GM21381 (cell line): ENCODE data around the gene MOB4.
A peak's percentile ranks its signal among the peaks of the same experiment; 100 is the strongest.
"Not testable (repeated sequence)": the region's sequence is repeated elsewhere in the genome, so short reads cannot be mapped to it uniquely, and the experiment has no call there.

Experiments used
- ATAC-seq: cut with Tn5 transposase; IDR thresholded peaks from one replicate; pipeline ENCODE4 v1.9.1; 2021; ENCODE audit warnings: mild to moderate bottlenecking, moderate library complexity; ENCODE audit not compliant: unreplicated experiment

Gene MOB4

DNA sequence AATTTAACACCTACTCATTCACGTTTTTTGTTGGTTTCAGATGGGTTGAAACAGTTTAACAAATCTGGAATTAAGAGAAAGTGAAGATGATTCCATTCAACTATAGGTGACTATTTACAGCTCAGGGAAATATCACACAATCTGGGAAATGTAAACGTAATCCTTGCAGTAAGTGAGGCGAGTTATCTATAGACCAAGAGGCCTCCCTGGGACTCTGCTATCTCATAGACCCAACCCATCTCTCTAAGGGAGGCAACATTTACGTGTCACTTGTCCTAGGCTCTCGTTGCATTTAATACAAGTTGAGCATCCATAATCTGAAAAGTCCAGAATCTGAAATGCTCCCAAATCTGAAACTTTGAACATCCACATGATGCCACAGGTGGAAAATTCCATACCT, 2.0 kb upstream of the MOB4 start:
- no peak for ATAC-seq

DNA sequence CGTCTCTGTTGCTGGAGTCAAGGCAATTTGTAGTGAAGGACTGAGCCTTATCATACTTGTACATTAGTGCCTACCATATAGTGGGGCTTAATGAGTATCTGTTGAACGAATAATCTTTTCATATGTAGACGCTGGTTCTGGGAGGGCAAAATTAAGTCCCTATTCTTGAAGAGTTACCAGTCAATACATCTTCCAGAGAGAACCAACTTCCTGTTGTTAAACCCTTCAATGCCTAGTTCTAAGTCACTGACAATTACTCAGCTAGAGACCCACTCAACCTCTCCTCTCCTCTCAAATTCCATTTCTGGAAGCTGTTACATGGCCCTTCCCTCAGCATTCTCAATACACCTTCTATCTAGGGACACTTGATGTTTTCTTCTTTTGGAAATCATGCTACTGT, 1.1 kb upstream of the MOB4 start:
- no peak for ATAC-seq

DNA sequence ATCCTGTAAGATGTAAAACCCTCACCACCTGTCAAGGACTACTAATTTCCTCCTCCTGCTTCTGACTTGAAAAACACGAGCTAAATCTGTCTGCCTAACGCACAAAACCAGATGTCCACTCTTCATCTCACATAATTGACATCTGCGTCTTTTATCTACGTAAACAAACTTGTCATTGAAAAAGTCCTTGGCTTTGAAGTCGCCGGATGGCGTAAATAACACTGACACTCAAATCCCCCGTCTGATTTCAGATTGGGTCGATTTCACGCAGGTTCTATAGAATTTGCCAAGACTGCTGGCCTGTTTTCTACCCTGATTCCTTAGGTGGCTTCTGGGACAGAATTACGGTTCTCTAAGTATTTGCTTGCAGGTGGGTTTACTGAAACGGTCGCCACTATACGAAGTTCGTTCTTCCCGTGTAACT, 539 bp upstream of the MOB4 start:
- peak; percentile 2 for ATAC-seq

DNA sequence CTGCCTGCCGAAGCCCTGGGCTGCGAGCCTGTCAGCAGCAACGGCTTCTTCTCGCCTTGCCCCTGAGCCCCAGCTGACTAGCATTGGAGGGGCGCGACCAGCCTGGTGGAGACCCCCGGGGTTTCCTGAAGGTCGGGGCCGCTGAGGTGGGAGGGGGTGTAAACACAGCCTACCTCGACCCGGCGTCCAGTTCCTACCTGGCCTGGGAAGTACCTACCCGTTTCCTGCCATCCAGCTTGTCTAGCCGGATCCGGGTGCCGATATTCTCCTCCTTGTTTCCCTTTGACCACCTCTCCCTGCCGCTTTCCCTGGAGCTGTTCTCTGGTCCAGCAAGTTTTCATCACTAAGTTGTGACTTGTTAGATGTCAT, 511 bp downstream of the MOB4 start:
- peak; percentile 7 for ATAC-seq

DNA sequence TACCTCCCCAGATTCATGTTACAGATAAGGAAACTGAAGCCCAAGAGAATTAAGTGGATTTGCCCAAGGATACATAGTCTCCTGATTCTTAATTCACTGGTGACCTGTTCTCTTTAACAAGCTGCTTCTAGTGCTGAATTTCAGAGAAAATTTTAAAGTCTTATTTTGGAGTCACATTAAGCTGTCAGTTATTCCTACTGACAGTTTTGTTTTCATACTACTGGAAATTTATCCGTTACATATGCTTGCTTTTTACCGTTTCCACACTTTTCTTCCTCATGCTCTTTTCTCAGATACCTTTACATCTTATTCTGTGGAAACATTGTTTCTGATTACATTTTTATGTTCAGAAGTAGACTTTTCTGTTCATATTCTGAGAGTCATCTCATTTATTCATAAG, 1.3 kb downstream of the MOB4 start:
- ATAC-seq: no peak

DNA sequence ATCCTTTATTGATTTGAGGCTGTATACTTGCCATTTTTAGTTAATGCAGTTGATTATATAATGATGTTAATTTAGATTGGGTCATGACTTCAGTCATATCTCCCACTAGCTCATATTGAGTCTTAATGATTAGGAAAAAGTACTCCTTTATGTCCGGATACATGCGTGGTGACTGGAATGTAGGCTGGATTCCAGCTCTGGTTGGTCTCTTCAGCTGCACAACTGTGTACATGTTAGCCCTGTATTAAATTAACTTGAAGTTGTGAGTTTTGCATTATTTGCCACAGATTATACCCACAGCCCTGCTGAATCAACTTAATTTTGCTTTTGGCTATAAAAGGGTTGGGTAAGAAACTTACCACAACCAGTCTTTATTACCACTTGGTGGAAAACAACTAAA, 22.5 kb downstream of the MOB4 start:
- ATAC-seq: no peak

DNA sequence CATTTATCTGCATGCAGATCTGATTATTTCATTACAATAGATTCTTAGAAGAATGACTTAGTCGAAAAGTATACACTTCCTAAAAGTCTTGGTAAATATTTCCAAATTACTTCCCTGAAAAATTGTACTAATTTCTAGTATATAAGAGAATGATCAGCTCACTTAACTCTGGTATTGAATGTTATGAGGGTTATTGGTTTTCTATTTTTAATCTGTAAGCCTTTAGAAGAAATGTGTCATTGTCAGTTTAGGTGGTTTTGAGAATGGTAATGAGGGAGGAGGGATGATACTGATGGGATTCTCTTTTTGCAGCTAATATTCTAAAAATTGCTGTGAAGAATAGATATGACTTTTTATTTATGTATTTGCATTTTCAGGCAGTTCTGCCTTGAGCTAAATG, 23.9 kb downstream of the MOB4 start:
- ATAC-seq: no peak

DNA sequence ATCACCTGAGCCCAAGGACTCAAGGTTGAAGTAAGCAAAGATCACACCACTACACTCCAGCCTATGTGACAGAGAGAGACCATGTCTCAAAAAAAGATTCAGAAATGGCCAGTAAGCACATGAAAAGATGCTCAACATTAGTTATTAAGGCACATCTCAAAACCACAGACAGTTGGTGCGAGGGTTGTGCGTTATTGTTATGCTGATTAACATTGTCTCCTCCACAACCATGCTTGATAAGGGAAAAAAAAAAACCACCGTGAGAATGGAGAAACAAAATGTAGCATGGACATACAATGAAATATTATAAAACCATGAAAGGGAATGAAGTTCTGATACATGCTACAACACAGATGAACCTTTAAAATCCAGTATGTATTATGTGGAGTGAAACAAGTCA, 27.3 kb downstream of the MOB4 start:
- no peak for ATAC-seq

DNA sequence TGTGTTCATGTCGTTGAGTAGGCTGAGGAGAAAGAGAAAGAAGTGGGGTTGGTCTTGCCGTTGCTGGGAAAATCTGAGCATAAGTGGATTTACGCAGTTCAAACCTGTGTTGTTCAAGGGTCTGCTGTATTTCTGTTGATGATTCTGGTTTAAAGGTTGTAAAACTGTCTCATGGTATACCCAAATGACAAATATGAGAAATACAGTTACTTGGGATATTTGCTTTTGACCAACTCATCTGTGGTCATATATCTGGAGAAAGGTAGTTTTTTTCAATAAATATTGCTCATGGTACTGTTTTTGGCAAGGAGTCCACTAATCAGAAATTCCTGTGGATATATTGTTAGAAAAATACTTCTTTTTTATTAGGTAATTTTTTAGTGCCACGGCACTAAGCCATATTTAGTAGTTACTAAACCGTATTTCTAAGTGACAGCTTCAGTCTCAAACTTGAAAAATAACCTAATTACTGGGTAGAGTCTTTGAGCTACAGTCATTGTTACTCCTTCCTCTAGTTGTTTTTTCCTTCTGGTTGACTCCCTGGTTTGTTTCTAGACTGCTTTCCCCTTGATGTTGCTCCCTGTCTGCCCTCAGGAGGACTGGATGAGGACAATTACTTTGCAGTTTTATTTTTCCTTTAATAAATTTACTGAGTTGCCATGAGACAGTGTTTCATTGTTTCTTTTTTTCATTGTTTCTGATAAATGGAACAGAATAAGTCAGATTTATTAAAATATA, 31.5 kb downstream of the MOB4 start:
- no peak for ATAC-seq

DNA sequence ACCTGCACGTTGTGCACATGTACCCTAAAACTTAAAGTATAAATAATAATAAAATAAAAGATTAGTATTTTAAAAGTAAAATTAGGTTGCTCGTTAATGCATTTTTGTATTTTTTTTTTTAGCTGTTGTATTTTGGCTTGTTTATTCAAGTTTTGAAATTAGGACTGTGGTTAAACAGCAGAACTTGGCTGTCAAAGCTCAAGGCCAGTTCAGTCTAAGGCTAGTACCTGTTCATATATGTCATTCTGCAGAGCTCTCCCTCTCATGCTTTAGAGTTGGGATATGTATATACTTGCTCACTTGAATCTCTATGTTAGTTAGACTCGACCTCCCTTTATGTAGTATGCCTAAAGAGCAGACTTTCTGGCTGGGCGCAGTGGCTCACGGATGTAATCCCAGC, 32.7 kb downstream of the MOB4 start:
- ATAC-seq: no peak

DNA sequence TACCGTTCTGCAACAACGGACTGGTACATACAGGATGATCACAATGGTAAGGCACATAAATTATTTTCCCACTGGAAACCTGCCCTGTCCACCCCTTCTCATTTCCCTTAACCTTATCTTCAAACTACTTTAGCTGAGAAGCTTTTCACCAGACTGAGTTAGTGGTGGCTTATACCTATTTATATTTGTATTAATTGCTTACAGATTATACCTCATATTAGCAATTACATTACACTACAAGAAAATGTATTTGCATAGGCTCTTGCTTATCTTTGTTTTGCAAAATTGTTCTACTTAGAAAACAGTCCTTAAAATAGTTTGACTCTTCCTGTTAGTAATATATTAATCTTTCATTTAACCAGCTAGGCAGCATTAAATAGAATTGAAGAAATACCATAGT, 35.4 kb downstream of the MOB4 start:
- ATAC-seq: not testable (repeated sequence)

DNA sequence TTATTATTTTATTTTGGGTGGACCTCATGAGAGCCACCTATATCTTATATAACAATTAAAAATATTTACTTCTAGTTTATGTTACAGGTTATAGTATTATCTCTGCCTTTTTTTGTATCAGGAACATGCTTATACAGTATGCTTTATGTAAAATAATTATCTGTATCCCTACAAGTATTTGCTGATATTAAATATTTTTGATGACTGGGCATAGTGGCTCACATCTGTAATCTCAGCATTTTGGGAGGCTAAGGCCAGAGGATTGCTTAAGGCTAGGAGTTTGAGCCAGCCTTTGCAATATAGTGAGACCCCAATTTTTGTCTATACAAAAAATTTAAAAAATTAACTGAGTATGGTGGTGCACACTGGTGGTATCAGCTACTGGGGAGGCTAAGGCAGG, 39.6 kb downstream of the MOB4 start:
- no peak for ATAC-seq

DNA sequence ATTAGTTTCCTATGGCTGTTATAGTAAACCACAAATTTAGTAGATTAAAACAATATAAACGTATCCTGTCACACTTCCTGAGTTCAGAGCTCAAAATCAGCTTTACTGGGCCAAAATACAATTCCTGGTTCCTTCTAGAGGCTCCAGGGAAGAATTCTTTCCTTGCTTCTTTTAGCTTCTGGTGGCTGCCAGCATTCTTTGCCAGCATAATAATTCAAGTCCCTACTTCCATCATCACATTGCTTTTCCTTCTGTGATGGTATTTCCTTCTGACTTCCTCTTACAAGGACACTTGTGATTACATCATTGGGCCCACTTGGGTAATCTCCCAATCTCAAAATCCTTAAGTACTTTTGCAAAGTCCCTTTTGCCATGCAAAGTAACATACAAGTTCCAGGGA, 40.6 kb downstream of the MOB4 start:
- no peak for ATAC-seq

DNA sequence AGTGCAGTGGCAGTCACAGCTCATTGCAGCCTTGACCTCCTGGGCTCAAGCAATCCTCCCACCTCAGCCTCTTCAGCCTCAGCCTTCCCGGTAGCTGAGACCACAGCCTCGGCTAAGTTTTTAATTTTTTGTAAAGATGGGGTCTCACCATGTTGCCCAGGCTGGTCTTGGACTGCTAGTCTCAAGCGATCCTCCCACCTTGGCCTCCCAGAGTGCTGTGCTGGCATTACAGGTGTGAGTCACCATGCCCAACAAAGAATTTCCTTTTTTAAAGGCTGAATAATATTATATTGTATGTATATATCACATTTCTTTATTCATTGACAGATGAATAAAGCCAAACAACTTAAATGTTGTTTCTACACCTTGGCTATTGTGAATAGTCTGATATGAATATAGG, 42.5 kb downstream of the MOB4 start:
- ATAC-seq: no peak

DNA sequence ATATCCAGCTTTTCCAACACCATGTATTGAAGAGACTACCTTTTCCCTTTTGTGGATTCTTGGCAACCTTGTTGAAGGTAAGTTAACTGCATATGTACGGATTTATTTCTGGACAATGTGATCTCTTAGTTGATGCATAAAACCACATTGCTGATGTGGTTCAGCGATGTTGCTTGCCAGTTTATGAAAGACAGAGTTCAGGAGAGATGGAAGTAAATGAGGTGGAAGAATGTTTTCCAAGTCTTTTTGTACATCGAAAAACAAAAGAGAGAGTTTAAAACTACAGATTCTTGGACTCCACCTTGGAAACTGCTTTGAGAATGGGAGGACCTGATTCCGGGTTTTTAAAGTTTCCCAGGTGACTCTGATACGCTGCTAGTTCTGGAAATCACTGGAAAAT, 43.8 kb downstream of the MOB4 start:
- no peak for ATAC-seq

DNA sequence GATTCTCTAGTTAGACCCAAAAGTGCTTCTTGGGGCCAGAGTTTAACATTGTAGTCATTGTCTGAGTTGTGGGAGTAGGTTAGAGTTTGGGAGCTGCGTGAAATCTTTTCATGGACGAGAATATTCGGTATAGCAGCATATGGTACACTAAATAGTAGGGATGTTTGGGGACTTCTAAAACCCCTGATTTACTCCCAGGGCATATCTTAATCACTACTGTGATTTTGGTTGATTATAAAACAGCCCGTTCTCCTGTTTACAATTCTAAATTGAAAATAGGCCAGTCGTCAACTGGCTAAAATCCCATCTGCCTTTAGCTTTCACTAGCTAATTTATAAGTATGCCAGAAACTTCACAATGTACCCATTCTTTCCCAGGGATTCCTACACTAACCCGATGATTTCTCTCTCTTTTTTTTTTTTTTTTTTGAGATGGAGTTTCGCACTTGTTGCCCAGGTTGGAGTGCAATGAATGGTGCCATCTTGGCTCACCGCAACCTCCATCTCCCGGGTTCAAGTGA, 44.3 kb downstream of the MOB4 start:
- ATAC-seq: no peak

DNA sequence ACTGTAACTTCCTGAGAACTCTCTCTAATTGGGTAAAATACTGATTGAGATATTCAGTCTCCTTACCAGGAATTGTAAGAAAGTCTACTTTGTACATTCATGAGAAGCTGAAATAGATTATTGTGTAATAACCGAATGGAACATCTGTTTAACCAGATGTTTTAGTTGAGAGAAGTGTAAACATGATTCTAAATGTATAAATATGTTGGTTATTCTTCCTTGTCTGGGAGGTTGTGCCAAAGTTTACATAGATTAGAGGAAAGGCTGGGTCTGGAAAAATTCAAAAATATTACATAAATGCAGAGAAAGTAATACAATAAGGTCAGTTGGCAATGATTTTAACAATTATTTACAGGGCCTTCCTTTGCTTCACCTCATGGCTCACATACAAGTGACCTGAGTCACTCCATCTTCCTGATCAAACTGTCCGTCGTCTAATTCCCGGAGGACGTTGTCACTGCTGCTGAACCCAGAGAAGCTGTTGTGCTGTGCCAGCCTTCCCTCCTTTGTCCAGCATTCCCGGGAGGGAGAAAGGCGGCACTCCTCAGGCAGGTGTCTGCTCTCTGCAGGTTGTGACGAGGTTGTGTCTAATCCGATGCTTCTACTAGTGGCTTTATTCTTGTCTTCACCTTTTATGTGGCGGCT, 55.9 kb downstream of the MOB4 start:
- no peak for ATAC-seq

DNA sequence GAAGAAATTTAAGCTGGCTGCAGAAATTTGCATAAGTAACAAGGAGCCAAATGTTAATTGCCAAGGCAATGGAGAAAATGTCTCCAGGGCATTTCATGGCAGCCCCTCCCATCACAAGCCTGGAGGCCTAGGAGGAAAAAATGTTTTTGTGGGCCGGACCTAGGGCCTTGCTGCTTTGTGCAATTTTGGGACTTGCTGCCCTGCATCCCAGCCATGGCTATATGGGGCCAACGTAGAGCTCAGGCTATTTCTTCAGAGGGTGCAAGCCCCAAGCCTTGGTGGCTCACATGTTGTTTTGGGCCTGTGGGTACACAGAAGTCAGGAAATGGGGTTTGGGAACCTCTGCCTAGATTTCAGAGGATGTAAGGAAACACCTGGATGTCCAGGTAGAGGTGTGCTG, 57.7 kb downstream of the MOB4 start:
- ATAC-seq: no peak

DNA sequence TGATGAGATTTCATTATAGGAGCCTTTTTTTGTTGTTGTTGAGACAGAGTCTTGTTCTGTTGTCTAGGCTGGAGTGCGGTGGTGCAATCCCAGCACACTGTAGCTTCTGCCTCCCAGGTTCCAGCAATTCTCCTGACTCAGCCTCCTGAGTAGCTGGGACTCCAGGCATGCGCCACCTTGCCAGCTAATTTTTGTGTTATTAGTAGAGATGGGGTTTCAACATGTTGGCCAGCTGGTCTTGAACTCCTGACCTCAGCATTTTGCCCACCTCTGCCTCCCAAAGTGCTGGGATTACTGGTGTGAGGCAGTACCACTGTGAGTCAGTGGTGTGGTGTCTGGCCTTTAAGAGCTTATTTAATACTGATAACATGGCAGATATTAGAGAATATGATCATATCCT, 60.1 kb downstream of the MOB4 start:
- ATAC-seq: no peak

DNA sequence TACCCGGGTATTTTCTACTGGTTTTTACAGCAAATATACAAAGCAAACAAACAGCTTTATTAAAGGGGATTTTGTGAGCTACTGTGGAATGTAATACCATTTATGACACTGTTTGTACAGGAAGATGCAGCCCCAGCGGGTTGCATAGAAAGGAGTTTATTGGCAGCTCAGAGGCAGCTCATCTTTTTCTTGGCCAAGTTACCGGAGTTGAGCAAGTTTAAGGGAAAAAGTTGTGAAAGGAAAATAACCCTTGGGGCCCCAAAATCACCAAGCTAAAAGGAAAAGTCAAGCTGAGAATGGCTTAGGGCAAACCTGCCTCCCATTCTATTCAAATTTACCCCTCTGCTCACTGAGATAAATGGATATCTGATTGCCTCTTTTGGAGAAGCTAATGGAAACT, 60.8 kb downstream of the MOB4 start:
- no peak for ATAC-seq

DNA sequence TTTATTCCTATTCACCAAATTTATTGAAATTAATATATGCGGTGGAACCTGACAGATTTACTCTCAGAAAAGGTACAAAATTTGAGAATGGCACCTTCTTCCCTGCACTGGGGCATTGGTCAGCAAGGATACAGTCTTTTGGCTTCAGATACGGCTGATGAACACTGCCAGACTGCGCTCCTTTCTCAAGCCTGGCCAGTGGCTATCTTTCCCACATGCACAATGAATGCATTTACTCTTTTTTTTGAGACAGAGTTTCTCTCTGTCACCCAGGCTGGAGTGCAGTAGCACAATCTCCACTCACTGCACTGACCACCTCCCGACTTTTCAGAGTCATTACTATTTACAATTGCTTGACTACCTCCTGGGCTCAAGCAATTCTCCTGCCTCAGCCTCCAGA, 61.6 kb downstream of the MOB4 start:
- no peak for ATAC-seq

DNA sequence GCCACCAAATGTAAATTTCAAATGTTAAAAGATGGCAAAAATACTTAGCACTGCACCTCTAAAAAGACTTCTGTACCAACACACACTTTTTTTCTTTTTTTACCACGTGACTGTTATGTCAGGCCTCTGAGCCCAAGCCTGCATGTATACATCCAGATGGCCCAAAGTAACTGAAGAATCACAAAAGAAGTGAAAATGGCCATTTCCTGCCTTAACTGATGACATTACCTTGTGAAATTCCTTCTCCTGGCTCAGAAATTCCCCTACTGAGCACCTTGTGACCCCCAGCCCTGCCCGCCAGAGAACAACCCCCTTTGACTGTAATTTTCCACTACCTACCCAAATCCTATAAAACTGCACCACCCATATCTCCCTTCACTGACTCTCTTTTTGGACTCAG, 62.4 kb downstream of the MOB4 start:
- not testable (repeated sequence) for ATAC-seq

DNA sequence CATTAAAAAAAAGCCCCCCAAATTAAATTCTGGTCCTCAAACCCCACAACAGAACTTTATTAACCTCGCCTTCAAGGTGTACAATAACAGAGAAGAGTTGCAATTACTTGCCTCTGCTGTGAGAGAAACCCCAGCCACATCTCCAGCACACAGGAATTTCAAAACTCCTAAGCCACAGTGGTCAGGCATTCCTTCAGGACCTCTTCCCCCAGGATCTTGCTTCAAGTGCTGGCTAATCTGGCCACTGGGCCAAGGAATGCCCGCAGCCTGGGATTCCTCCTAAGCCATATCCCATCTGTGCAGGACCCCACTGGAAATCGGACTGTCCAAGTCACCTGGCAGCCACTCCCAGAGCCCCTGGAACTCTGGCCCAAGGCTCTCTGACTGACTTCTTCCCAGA, 64.3 kb downstream of the MOB4 start:
- not testable (repeated sequence) for ATAC-seq
